MCF 10A (cell line): Measurements from ENCODE around the gene PLEKHA5. TPM values are rescaled to one million over a fixed set of nuclear protein-coding genes. Genes with fewer than 3 reads are reported as not detected.

Experiments
- BruUV-seq: library from RNA; stranded (reverse); fragments of 400-500 nt; replicated peaks from 2 replicates; lab custom pipeline; 2021; lab: Mats Ljungman, UMichigan
- CTCF ChIA-PET: fragments of 300-600 bp; sonication (Branson Sonifier 250); formaldehyde crosslinking; extraction: SDS; loops from one replicate; lab custom pipeline; 2021; ENCODE audit warnings: antibody characterized with exemption, inconsistent platforms; lab: Yijun Ruan, JAX
- POLR2A ChIA-PET: fragments of 300-600, 350-650 bp; sonication (Branson Sonifier 250); formaldehyde crosslinking; extraction: SDS; loops from one replicate; lab custom pipeline; 2020; ENCODE audit warnings: antibody characterized with exemption, inconsistent platforms; lab: Yijun Ruan, JAX
- DNase-seq: peaks from one replicate; pipeline ENCODE4 v3.0.0-alpha.2; 2018; ENCODE audit not compliant: unreplicated experiment
- H3K27ac Mint-ChIP-seq: one replicate; pipeline ENCODE4 v1.8.0; 2022; ENCODE audit warnings: mild to moderate bottlenecking, low read depth, mixed read lengths; ENCODE audit not compliant: unreplicated experiment
- H3K27me3 Mint-ChIP-seq: one replicate; pipeline ENCODE4 v1.8.0; 2022; ENCODE audit warnings: mixed read lengths; ENCODE audit not compliant: insufficient read depth, unreplicated experiment
- H3K36me3 Mint-ChIP-seq: one replicate; pipeline ENCODE4 v1.8.0; 2022; ENCODE audit warnings: mild to moderate bottlenecking, moderate library complexity, mixed read lengths; ENCODE audit not compliant: insufficient read depth, unreplicated experiment
- H3K4me1 Mint-ChIP-seq: one replicate; pipeline ENCODE4 v1.8.0; 2022; ENCODE audit warnings: mixed read lengths; ENCODE audit not compliant: insufficient read depth, unreplicated experiment
- H3K4me3 Mint-ChIP-seq: one replicate; pipeline ENCODE4 v1.8.0; 2022; ENCODE audit warnings: mild to moderate bottlenecking, moderate library complexity, mixed read lengths; ENCODE audit not compliant: unreplicated experiment
- H3K9me3 Mint-ChIP-seq: one replicate; pipeline ENCODE4 v1.8.0; 2022; ENCODE audit warnings: mixed read lengths; ENCODE audit not compliant: unreplicated experiment
- CTCF ChIP-seq: fragments of 200-600 bp; IDR thresholded peaks from one replicate; pipeline ENCODE4 v1.8.0; 2022; ENCODE audit warnings: antibody characterized with exemption, mild to moderate bottlenecking; ENCODE audit not compliant: unreplicated experiment
- intact Hi-C: fragments of 100-400 bp; cut with micrococcal nuclease; formaldehyde crosslinking; loops from 2 replicates; pipeline ENCODE4 v1.14.1; 2022
- total RNA-seq: library from RNA; stranded (reverse); gene quantifications from 2 replicates; pipeline ENCODE4 v1.2.3, GENCODE V29; 2022

PLEKHA5 gene
- total RNA-seq, 1 experiment from 2014 or later, result 25.2 TPM

- no peaks in the 10 kb centered on the region for H3K27me3 Mint-ChIP-seq
- no peak for DNase-seq
- no peak for TF ChIP-seq CTCF
- CTCF ChIA-PET, result interaction anchor here (0.6 to 1.3 kb wide), 4 partner anchors 11 to 181 kb away, joined by 3 to 7 read pairs (median 4); no protein-coding TSS in a partner anchor
- no peak overlapping the region for H3K4me3 Mint-ChIP-seq
- BruUV-seq, result no TSS peak
- no peak overlapping the region for H3K27ac Mint-ChIP-seq
- H3K4me1 Mint-ChIP-seq, result peaks cover 21% of the 10 kb centered on the region
- peaks cover 39% of the 10 kb centered on the region for H3K36me3 Mint-ChIP-seq
- POLR2A ChIA-PET, result interaction anchor here (1.9 kb wide), 1 partner anchor 12 kb away, joined by 7 read pairs; no protein-coding TSS in a partner anchor
- H3K9me3 Mint-ChIP-seq, result no peaks in the 10 kb centered on the region
- intact Hi-C loops, result no loop called here
These were observed 148.2 kb downstream of the PLEKHA5 start for GRCh38 chr12:19277711-19278110.

DNA sequence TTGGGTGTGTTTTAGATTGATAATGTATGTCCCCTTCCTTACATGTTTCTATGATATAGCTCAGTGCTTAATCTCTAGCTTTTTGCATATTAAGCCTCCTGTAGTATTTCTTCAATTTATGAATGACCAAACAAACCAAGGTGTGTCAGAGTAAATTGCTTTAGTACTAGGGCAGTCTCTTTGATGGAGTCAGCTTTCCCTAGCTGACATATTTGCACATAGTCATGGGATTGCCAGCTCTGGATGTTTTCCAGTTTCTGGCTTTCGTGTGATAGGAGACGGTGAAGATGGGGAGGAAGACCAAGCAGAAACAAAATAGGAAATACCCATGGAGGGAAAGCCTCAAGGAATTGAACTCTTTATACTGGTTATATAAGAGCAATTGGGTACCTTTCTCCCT is 148.9 kb downstream of the PLEKHA5 start:
- no peaks in the 10 kb centered on the region for H3K27me3 Mint-ChIP-seq
- no peak overlapping the region for H3K27ac Mint-ChIP-seq
- intact Hi-C loops, result no loop called here
- BruUV-seq, result no TSS peak
- peaks cover 36% of the 10 kb centered on the region for H3K36me3 Mint-ChIP-seq
- ChIA-PET POLR2A (interaction anchor here (0.7 kb wide), 1 partner anchor 31 kb away, joined by 3 read pairs; no protein-coding TSS in a partner anchor), CTCF (interaction anchor here (0.6 to 1.2 kb wide), 3 partner anchors 10 to 182 kb away, joined by 3 to 4 read pairs (median 3); no protein-coding TSS in a partner anchor)
- H3K4me1 Mint-ChIP-seq, result peaks cover 19% of the 10 kb centered on the region
- no peak for DNase-seq
- no peak for TF ChIP-seq CTCF
- H3K4me3 Mint-ChIP-seq, result no peak overlapping the region
- H3K9me3 Mint-ChIP-seq, result no peaks in the 10 kb centered on the region

GRCh38 chr12:19282133-19282699 is 152.7 kb downstream of the PLEKHA5 start:
- no peak for TF ChIP-seq CTCF
- Mint-ChIP-seq H3K27ac (no peak overlapping the region), H3K4me1 (no peaks in the 10 kb centered on the region), H3K27me3 (no peaks in the 10 kb centered on the region), H3K9me3 (no peaks in the 10 kb centered on the region), H3K4me3 (no peak overlapping the region), H3K36me3 (peaks cover 36% of the 10 kb centered on the region)
- no TSS peak for BruUV-seq
- CTCF ChIA-PET, result interaction anchor here (0.7 kb wide), 1 partner anchor 422 kb away, joined by 3 read pairs; no protein-coding TSS in a partner anchor
- intact Hi-C loops, result loop anchor here (10.0 kb wide), 1 partner anchor 1017 kb away; the partner anchor contains the start of gene PIK3C2G
- POLR2A ChIA-PET, result no interaction called here
- DNase-seq, result no peak

GRCh38 chr12:19284658-19285057 is 155.1 kb downstream of the PLEKHA5 start:
- H3K4me3 Mint-ChIP-seq, result no peak overlapping the region
- H3K9me3 Mint-ChIP-seq, result no peaks in the 10 kb centered on the region
- CTCF ChIA-PET, result interaction anchor here (0.5 to 0.8 kb wide), 5 partner anchors 18 to 803 kb away, joined by 3 to 4 read pairs (median 3); no protein-coding TSS in a partner anchor
- no peak overlapping the region for H3K27ac Mint-ChIP-seq
- BruUV-seq, result no TSS peak
- no peak for TF ChIP-seq CTCF
- POLR2A ChIA-PET, result interaction anchor here (1.3 to 2.1 kb wide), 2 partner anchors 11 to 15 kb away, joined by 4 to 6 read pairs; no protein-coding TSS in a partner anchor
- no peaks in the 10 kb centered on the region for H3K4me1 Mint-ChIP-seq
- intact Hi-C loops, result loop anchor here (5.0 to 10.0 kb wide), 2 partner anchors 158 to 1020 kb away; partner anchors contain the start of gene PIK3C2G
- DNase-seq, result no peak
- H3K36me3 Mint-ChIP-seq, result peaks cover 48% of the 10 kb centered on the region
- H3K27me3 Mint-ChIP-seq, result no peaks in the 10 kb centered on the region
